ENCODE measurements around the gene USP47.

Gene USP47

DNA sequence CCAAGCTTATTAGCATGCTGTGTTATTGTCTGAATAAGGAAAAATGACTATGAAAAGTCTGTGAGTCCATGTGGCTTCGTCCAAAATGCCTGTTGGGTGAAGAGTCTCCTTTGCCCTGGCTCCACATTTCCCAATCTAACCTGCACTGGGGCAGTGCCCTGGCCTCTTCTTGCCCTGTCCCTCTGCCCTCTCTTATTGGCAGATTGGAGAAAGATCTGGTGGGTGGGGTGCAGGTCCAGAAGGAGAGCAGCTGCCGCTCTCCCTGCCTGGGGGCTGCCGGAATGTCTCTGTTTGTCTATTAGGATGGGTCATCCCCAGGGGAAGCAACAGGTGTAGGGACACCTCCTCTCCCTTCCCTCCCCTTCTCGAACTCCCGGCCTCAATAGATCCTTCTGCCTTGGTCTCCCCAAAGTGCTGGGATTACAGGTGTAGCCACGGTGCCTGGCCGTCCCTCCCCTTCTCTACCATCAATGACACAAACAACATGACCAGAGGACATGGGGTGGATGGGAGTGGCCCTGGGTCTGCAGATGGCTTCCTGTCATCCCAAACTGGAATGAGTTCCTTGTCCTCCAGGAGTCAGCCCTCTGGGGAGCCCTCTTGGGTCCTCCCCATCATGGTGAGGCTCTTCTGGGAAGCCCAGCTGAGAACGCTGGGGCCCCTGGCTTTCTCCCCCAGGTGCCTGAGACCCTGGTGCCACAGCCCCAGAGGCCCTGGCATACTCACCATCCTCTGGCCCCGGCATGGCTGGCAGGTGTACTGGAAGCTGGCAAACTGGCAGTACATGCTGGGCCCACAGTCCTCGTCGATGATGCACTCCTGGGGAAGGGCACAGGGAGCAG, 126.1 kb downstream of the USP47 start:
- DNase-seq = no peak

GRCh38 chr11:11968511-11969280, 126.9 kb downstream of the USP47 start:
- no peak for DNase-seq

- DNase-seq = no peak
Measured at GRCh38 chr11:11969380-11970215, 127.8 kb downstream of the USP47 start.

DNA sequence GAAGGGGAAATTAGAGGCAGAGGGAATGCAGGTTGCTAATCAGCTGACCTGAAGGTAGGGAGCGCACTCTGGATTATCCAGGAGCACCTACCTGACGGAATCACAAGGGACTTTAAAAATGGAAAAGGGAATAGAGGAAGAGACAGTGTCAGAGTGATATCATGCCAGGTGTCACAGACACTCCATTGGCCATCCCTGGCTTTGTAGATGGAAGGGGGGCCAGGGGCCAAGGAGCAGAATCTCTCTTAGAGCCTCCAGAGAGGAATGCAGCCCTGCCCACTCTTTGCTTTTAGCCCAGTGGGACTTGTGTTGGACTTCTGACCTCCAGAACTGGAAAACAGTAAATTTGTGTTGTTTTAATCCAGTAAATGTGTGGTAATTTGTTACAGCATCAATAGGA, 128.8 kb downstream of the USP47 start:
- DNase-seq = no peak

DNA sequence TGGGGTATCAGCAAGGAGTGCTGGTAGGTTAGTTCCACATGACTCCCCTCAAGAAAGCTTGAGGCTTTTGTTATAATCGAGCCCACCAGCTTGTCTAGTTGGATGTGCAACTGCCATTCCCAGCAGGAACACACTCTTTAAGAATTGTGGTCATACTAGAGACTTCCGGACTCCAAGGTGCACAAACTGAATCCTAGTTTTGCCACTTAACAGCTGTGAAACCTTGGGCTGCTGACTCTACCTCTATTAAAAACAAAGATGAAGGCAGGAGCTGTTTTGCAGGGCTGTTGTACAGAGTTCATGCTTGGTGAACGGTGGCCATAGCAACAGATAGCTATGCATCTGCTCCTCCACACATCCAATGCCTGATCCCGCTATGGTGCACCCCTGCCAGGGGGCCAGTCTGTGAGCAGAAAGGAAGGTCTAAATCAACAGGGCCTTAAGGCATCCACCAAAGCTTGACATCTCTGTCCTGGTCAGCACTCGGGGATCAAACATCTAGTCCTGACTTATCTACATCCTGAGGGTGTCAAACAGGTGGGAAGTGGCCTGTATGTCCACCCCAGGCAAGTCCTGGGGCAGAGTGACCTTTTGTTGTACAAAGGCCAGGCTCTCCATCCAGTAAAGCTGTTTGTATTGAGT, 130.3 kb downstream of the USP47 start:
- DNase-seq = no peak

GRCh38 chr11:11972730-11973341, 131.1 kb downstream of the USP47 start:
- DNase-seq = no peak

DNA sequence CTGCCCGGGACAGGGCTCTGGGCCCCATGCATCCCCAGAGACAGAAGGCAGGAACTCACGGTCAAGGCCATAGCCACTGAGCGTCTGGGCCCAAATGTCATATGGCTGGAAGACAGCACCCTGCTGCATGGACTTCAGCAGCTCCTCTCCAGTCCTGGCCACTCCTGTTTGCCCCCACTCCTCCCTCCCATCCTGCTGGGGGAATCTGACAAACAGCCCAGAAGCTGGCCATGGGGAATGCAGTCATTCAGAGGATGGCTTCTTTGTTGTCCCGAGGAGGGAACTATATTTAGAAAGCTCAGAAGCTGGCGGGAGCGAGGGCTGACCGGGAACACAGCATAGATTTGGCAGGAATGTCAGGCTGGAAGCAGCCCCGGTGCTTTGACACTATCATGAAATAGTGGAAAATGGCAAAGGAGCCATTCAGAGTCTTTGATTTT, 131.6 kb downstream of the USP47 start:
- no peak for DNase-seq

DNA sequence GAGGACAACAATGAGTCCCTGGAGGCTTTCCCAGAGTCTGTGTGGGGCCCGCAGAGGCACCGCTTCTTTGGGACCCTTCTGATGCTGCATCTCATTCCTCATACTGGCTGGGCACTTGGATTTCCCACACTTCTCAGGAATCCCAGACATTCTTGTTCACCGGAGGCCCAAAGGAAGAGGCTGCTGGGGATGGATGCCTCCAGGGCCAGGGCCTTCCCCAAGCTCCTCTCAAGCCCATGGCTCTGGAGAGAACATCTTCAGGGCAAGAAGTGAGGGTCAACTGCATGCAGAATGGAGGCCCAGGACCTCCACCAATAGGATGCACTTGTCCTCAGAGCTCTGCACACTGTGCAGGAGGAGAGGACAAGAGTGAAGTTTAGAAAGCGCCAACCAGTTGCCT, 132.1 kb downstream of the USP47 start:
- DNase-seq = no peak

- DNase-seq = no peak
Measured at GRCh38 chr11:11975201-11976092, 133.7 kb downstream of the USP47 start.

DNA sequence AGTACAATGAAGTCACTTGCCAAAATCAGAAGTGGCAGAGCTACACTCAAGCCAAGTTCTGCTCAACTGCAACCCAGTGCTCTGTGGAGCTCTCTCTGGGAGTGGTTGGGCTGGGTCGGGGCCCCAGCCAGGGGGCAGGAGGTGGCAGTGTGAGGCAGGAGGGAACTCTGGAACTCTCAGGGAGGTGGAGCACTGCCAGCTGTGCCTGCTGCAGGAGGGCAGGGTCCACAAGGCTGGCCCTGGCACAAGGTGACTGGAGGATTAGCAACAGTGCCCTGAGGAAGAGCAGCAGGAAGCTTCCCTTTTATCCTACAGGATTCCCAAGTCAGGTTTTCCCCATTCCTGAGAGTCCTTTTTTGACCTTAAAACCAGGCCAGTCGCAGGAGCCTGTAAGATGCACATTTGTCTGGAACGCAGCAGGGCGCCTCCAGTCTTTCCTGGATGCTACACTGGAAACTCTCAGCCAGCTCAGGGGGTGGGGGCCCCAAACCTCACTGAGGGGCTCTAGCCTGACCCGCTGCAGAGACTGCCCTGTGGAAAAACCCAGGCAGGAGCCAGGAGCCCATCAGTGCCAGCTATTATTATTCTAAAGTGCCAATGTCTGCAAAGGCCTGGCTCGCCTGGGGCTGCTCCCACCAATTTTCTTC, 134.8 kb downstream of the USP47 start:
- no peak for DNase-seq

- DNase-seq = no peak
Measured at GRCh38 chr11:11977206-11977938, 135.6 kb downstream of the USP47 start.

GRCh38 chr11:11978098-11978637, 136.4 kb downstream of the USP47 start:
- no peak for DNase-seq

DNA sequence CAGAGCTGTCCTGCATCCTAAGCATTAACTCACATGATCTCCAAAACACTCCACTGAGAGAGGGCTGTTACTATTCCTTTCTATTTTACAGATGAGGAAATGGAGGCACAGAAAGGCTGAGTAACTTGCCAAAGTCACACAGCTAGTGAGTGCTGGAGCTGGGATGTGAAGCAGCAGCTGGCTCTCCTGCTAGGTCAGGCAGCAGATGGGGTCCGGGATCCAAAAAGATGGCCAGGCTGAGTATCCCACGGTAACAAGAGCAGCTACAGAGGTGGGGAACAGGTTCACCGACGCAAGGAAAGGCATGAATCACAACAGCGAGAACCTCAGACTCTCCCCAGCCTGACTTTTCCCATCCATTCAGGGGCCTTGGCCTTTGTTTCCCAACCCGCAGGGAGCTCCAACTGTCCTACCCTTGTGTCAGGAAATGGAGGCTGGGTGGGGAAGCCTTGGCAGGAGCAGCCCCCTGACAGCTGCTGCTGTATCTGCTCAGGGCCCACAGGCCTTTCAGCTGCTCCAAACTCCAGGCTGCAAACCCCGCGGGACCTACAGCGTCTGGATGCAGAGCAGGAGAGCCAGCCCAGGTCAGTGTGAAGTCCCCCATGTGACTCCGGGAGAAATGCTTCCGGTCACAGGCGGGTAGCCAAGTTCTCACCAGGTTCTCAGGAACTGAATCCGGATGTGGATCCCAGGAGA, 137.2 kb downstream of the USP47 start:
- DNase-seq = peak; percentile 8

- DNase-seq = peak; percentile 16
Measured at GRCh38 chr11:11979488-11980117, 137.8 kb downstream of the USP47 start.

DNA sequence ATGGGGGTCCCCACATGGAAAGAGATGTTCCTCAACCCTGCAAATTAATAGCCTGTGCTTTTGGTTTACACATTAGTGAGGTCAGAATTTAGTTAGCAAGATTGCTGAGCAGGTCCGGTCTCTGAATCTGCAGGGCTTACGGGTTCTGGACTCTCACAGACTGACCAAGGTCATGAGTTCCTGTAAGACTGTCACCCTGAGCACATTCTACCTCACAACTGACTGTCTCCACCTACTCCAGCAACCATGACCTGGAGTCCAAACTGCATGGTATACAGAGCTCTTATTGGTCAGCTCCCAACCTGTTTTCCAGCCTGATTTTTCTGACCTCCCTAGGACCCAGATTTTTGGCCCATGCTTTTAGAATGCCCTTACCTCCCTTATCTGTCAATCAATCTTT, 138.4 kb downstream of the USP47 start:
- no peak for DNase-seq

DNA sequence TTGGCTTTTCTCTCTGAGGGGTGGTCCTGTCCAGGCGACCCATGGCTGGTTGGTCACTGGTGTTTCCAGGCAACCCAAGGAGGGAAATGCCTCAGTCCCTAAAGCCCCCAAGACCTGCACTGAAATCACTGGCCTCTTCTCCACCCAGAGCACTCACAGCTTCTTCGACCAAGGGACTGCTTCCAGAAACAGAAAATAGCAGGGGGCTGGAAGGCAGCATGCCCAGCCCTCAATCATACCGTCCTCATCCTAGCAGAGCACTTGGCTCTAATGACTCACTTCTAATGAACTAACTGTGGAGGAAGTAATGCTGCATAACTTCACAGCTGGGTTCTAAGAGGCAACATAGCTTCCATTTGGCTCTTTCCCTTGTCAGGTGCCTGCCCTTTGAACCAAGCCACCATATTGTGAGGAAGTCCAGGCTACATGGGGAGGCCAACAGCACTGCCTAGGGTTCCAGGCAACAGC, 139.1 kb downstream of the USP47 start:
- no peak for DNase-seq

GRCh38 chr11:11981364-11981763, 139.6 kb downstream of the USP47 start:
- no peak for DNase-seq

GRCh38 chr11:11981840-11982239, 140.1 kb downstream of the USP47 start:
- DNase-seq = no peak

Data from stimulated activated CD8-positive, alpha-beta memory T cell treated with anti-CD3 and anti-CD28 coated beads, Interleukin-4, amount 100 ng/mL, for 48 hours (primary cell).